ENCODE data around the gene TMEM156.
A peak's percentile ranks its signal among the peaks of the same experiment; 100 is the strongest.
"Not testable (repeated sequence)": the region's sequence is repeated elsewhere in the genome, so short reads cannot be mapped to it uniquely, and the experiment has no call there.

The TMEM156 gene

DNA sequence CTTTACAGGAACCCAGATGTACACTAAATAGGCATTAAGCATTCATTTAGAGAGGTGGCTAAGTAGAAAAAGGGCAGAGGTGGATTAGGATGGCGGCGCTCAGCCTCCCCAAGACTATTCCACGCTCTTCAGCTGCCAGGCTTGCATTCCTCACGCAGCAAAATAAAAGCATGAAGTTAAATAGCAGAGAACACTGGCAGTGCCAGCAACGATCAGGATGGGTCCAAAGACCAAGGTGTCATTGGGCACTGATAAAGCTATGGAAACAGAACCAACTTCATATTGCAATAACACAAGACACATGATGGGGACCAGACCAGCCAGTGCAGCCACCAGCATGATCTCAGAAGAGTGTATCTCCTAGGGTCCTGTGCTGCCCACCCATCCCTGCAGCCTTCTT is 42.0 kb downstream of the TMEM156 start:
- H3K4me3 ChIP-seq (ENCODE audit: control insufficient read depth, low read depth, low read length) = no peak overlapping the region
- no peak for DNase-seq (ENCODE audit: low read depth)
- TF ChIP-seq, protein P1, sequence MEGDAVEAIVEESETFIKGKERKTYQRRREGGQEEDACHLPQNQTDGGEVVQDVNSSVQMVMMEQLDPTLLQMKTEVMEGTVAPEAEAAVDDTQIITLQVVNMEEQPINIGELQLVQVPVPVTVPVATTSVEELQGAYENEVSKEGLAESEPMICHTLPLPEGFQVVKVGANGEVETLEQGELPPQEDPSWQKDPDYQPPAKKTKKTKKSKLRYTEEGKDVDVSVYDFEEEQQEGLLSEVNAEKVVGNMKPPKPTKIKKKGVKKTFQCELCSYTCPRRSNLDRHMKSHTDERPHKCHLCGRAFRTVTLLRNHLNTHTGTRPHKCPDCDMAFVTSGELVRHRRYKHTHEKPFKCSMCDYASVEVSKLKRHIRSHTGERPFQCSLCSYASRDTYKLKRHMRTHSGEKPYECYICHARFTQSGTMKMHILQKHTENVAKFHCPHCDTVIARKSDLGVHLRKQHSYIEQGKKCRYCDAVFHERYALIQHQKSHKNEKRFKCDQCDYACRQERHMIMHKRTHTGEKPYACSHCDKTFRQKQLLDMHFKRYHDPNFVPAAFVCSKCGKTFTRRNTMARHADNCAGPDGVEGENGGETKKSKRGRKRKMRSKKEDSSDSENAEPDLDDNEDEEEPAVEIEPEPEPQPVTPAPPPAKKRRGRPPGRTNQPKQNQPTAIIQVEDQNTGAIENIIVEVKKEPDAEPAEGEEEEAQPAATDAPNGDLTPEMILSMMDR (IDR thresholded peaks at IDR 0.05; ENCODE audit: control insufficient read depth, insufficient read depth, low read depth, low read length, missing control alignments) = no peak

DNA sequence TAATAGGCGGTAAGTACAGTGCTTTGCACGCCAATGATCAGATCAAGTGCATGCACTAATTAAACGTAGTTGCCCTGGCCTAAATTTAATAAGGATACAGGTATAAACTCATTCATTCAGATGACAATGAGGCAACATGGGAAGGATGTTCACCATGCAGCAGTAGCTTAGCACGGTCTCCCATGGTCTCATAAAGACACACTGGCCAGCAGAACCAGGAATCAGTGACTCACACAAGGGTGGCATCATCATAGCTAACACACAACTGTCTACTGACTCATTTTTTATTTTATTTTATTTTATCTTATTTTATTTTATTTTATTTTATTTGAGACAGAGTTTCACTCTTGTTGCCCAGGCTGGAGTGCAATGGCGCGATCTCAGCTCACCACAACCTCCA is 42.7 kb downstream of the TMEM156 start:
- TF ChIP-seq, protein P1 (IDR thresholded peaks at IDR 0.05; ENCODE audit: control insufficient read depth, insufficient read depth, low read depth, low read length, missing control alignments) = no peak
- peak; percentile 18 for DNase-seq (ENCODE audit: low read depth)
- H3K4me3 ChIP-seq (ENCODE audit: control insufficient read depth, low read depth, low read length) = no peak overlapping the region

DNA sequence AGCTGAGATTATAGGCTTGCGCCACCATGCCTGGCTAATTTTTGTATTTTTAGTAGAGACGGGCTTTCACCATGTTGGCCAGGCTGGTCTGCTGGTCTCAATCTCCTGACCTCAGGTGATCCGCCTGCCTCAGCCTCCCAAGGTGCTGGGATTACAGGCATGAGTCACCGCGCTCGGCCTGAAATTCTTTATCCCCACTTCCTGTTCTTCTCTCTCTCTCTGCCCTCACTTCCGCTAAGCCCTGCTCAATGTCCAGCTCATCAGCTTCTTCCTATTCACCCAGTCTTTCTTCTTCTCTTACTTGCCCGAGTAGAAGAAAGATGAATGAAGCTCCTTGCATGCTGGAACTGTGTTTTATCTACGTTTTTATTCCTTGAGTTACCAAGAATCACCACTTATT is 43.9 kb downstream of the TMEM156 start:
- DNase-seq (ENCODE audit: low read depth); H3K4me3 ChIP-seq (ENCODE audit: control insufficient read depth, low read depth, low read length): not testable (repeated sequence)

DNA sequence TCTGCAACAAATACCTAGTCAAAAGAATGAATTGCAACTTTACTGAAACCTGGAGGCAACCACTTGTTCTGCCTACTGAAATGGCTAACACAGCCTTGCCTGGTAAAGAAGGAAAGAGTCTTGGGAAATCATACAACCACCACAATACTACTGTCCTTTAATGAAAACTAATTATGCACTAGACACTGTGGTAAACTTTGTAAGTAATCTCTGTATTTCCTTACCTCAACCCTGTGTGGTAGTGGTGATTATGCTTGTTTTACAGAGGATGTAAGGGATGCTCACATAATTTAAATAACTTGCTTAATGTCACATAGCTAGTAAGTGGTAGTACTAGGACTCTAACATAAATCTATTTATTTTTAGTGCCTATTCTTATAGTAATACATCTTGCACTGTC is 44.7 kb downstream of the TMEM156 start:
- no peak for DNase-seq (ENCODE audit: low read depth)
- no peak overlapping the region for H3K4me3 ChIP-seq (ENCODE audit: control insufficient read depth, low read depth, low read length)
- TF ChIP-seq, protein P1 (IDR thresholded peaks at IDR 0.05; ENCODE audit: control insufficient read depth, insufficient read depth, low read depth, low read length, missing control alignments) = no peak

DNA sequence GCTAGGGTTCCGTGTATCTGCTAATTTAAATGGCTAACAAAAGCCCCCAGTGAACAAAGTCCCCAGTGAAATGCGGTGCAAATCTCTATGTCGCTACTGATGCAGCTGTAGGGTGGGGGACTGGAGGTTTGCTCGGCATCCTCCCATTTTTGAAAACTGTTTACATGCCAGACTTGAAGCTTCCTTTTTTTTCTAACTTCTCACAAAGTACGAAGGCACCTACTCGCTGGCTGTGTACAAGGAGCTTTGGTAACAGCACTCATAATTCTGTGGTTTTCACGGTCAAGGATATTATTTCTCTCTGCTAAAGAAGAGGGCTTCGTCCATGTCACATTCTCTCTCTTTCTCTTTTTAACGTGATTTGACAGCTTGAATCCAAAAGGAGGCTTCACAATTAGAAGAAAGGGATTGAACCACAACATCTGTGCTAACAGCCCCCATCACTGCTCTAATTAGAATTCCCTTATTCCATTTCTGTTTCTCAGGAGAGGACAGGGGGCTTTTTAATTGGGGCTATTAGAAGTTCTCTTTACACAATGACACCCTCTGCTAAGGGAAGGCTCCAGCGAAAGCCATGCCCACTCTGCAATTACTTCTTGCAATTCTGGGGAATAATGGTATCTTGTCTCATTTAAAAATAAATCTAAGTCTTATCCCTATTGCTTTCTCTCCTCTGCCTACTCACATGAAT is 46.7 kb downstream of the TMEM156 start:
- no peak overlapping the region for H3K4me3 ChIP-seq (ENCODE audit: control insufficient read depth, low read depth, low read length)
- DNase-seq (ENCODE audit: low read depth) = no peak
- TF ChIP-seq, protein P1 (IDR thresholded peaks at IDR 0.05; ENCODE audit: control insufficient read depth, insufficient read depth, low read depth, low read length, missing control alignments) = no peak

DNA sequence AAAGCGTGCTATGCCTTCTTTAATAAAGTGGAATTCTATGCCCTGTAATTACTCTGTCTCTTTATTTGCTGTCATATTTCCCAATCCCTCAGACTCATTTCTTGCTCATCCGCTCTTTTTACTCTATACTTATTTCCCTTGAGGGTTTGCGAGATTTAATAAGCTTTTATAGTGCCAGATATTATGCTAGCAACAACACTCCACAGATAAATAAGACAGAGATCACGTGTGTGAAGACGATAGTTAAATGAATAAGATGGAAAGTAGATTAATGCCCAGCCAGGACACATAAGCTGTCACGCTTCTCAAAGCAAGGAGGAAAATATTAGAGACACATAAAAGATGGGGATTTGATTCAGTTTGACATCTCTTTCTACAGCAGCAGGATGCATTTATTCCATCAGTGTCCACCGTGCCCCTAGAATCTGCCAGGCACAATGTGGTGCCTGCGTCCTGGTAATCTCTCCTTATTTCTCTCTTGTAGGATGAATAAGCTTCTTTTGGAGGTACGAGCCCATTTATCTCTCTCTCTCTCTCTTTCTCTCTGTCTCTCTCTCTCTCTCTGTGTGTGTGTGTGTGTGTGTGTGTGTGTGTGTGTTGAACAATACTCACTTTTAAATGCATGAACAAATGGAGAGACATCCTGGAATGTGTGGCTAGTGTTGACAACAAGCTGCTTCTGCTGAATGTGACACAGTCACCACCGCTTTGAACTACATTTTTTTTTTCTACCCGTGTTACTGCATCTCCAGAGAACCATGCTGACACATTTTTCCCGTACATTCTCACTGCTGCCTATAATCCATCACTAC is 48.2 kb downstream of the TMEM156 start:
- DNase-seq (ENCODE audit: low read depth) = peak; percentile 32
- TF ChIP-seq, protein P1 (IDR thresholded peaks at IDR 0.05; ENCODE audit: control insufficient read depth, insufficient read depth, low read depth, low read length, missing control alignments) = no peak

DNA sequence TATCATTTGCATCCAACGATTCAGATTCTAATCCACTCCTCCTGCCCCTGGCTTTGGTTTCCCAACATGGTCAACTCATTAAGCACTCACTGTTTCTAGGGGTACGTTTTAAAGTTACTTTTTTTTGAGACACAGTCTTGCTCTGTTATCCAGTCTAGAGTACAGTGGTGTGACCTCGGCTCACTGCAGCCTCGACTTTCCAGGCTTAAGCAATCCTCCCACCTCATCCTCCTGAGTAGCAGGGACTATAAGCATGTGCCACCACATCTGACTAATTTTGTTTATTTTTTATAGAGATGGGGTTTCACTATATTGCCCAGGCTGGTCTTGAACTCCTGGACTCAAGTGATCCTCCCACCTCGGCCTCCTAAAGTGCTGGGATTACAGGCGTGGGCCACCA is 48.9 kb downstream of the TMEM156 start:
- no peak for DNase-seq (ENCODE audit: low read depth)
- TF ChIP-seq, protein P1 (IDR thresholded peaks at IDR 0.05; ENCODE audit: control insufficient read depth, insufficient read depth, low read depth, low read length, missing control alignments) = no peak

More for the DNA sequence above, 48.2 kb downstream of the TMEM156 start:
- H3K4me3 ChIP-seq (ENCODE audit: control insufficient read depth, low read depth, low read length) = no peak overlapping the region

More for the DNA sequence above, 48.9 kb downstream of the TMEM156 start:
- H3K4me3 ChIP-seq (ENCODE audit: control insufficient read depth, low read depth, low read length) = no peak overlapping the region
